Measurements from ENCODE around the gene KLHL6. TPM values are rescaled to one million over a fixed set of nuclear protein-coding genes. Genes with fewer than 3 reads are reported as not detected.

Gene KLHL6
- total RNA-seq, 4 donors from 2014 or later = 0.26 to 2.0 (median 1.6) TPM

- H3K36me3 ChIP-seq = no peaks in the 10 kb centered on the region
- H3K9me3 ChIP-seq = no peaks in the 10 kb centered on the region
- H3K4me3 ChIP-seq = no peak overlapping the region
- no peak for DNase-seq
- no peak overlapping the region for H3K27ac ChIP-seq
- no peaks in the 10 kb centered on the region for H3K27me3 ChIP-seq
- TF ChIP-seq POLR2A (IDR thresholded peaks at IDR 0.05) (no peak), CTCF (IDR thresholded peaks at IDR 0.05) (no peak)
- intact Hi-C loops (cut with DNase I; ENCODE audit: low total_unique reads) = no loop called here
- no peaks in the 10 kb centered on the region for H3K4me1 ChIP-seq
Measured at GRCh38 chr3:183590442-183590841, 34.9 kb upstream of the KLHL6 start.

DNA sequence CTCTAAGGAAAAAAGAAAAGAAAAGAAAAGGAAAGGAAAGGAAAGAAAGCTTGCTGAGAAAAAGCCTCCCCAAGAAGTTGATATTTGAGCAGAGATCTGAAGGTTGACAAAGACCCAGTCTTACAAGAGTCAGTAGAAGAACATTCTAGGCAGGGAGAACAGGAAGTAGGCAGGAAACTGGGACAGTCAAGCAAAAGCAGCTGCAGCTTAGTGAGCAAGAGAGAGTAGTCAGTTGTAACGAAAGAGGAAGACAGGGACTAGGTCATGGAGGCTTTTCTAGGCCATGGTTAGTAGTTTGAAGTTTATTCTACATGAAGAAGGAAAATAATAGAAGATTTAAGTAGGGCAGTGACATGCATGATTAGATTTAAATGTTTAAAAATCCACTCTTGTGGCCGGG, 31.8 kb upstream of the KLHL6 start:
- no peak overlapping the region for H3K27ac ChIP-seq
- intact Hi-C loops (cut with DNase I; ENCODE audit: low total_unique reads) = no loop called here
- no peaks in the 10 kb centered on the region for H3K27me3 ChIP-seq
- H3K9me3 ChIP-seq = no peaks in the 10 kb centered on the region
- no peaks in the 10 kb centered on the region for H3K36me3 ChIP-seq
- DNase-seq = no peak
- H3K4me3 ChIP-seq = no peak overlapping the region
- no peaks in the 10 kb centered on the region for H3K4me1 ChIP-seq
- TF ChIP-seq POLR2A (IDR thresholded peaks at IDR 0.05) (no peak), CTCF (IDR thresholded peaks at IDR 0.05) (no peak)

- Histone ChIP-seq H3K4me1 (no peaks in the 10 kb centered on the region), H3K4me3 (no peak overlapping the region), H3K9me3 (no peaks in the 10 kb centered on the region), H3K27me3 (no peaks in the 10 kb centered on the region), H3K27ac (no peak overlapping the region), H3K36me3 (no peaks in the 10 kb centered on the region)
- no peak for TF ChIP-seq POLR2A (IDR thresholded peaks at IDR 0.05)
- no peak for TF ChIP-seq CTCF (IDR thresholded peaks at IDR 0.05)
- intact Hi-C loops (cut with DNase I; ENCODE audit: low total_unique reads) = no loop called here
- DNase-seq = no peak
Measured at GRCh38 chr3:183586477-183586876, 31.0 kb upstream of the KLHL6 start.

DNA sequence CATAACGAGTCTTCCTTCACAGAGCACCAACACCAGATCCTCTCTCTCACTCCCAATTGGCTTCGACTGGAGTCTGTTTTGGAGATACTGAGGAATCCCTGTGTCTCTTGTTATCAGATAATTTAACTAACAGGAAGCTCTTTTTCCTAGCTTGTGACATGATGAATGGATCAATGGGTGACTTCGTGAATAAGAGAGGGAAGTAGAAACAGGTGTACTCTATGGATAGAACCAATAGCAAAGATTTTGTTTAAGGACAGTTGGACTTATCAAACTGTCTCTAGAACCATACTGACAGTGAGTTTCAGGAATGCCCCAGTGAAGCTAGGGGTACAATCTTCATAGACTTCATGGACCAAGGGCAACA, 29.4 kb upstream of the KLHL6 start:
- Histone ChIP-seq H3K4me3 (no peak overlapping the region), H3K36me3 (no peaks in the 10 kb centered on the region), H3K27ac (peak overlapping the region; percentile 37 to 59), H3K4me1 (no peaks in the 10 kb centered on the region), H3K9me3 (no peaks in the 10 kb centered on the region), H3K27me3 (no peaks in the 10 kb centered on the region)
- DNase-seq = no peak
- intact Hi-C loops (cut with DNase I; ENCODE audit: low total_unique reads) = no loop called here
- TF ChIP-seq CTCF (IDR thresholded peaks at IDR 0.05) = no peak
- TF ChIP-seq POLR2A (IDR thresholded peaks at IDR 0.05) = no peak

GRCh38 chr3:183584246-183584913, 28.9 kb upstream of the KLHL6 start:
- intact Hi-C loops (cut with DNase I; ENCODE audit: low total_unique reads) = no loop called here
- peak; percentile 38 to 52 for DNase-seq
- peak overlapping the region; percentile 37 to 59 for H3K27ac ChIP-seq
- no peaks in the 10 kb centered on the region for H3K4me1 ChIP-seq
- no peaks in the 10 kb centered on the region for H3K9me3 ChIP-seq
- TF ChIP-seq POLR2A (IDR thresholded peaks at IDR 0.05) = no peak
- TF ChIP-seq CTCF (IDR thresholded peaks at IDR 0.05) = no peak
- no peaks in the 10 kb centered on the region for H3K36me3 ChIP-seq
- H3K4me3 ChIP-seq = no peak overlapping the region
- H3K27me3 ChIP-seq = no peaks in the 10 kb centered on the region
